Ishikawa (cell line): ENCODE data around the gene SERINC5.

Experiments used
- CEBPB ChIP-seq: IDR thresholded peaks from 2 replicates; pipeline ENCODE4 v1.6.1; 2012
- CREB1 ChIP-seq: IDR thresholded peaks from 2 replicates; pipeline ENCODE4 v1.6.1; 2012; ENCODE audit warnings: low read depth
- EGR1 ChIP-seq: IDR thresholded peaks from 2 replicates; pipeline ENCODE4 v1.6.1; 2012
- EP300 ChIP-seq: IDR thresholded peaks from 2 replicates; pipeline ENCODE4 v1.6.1; 2012; ENCODE audit warnings: borderline replicate concordance
- FOXM1 ChIP-seq: IDR thresholded peaks from 2 replicates; pipeline ENCODE4 v1.6.1; 2012; ENCODE audit warnings: low read depth, borderline replicate concordance
- MAX ChIP-seq: IDR thresholded peaks from 2 replicates; pipeline ENCODE4 v1.6.1; 2012
- NFIC ChIP-seq: IDR thresholded peaks from 2 replicates; pipeline ENCODE4 v1.6.1; 2012
- RAD21 ChIP-seq: IDR thresholded peaks from 2 replicates; pipeline ENCODE4 v1.6.1; 2012; ENCODE audit warnings: low read depth
- REST ChIP-seq: IDR thresholded peaks from 2 replicates; pipeline ENCODE4 v1.6.1; 2012; ENCODE audit warnings: low read depth, mild to moderate bottlenecking
- TAF1 ChIP-seq: IDR thresholded peaks from 2 replicates; pipeline ENCODE4 v1.6.1; 2012; ENCODE audit warnings: low read depth, mild to moderate bottlenecking
- TCF12 ChIP-seq: IDR thresholded peaks from 2 replicates; pipeline ENCODE4 v1.6.1; 2012; ENCODE audit warnings: low read depth
- TEAD4 ChIP-seq: IDR thresholded peaks from 2 replicates; pipeline ENCODE4 v1.6.1; 2012
- YY1 ChIP-seq: IDR thresholded peaks from 2 replicates; pipeline ENCODE4 v1.6.1; 2012; ENCODE audit warnings: low read depth
- ZBTB7A ChIP-seq: IDR thresholded peaks from 2 replicates; pipeline ENCODE4 v1.6.1; 2012; ENCODE audit warnings: low read depth
- TF ChIP-seq, protein P1 (sequence below): IDR thresholded peaks from 2 replicates; pipeline ENCODE4 v1.6.1; 2012

SERINC5 gene

GRCh38 chr5:80249901-80250300 is 5.9 kb downstream of the SERINC5 start:
- no peak for TF ChIP-seq ZBTB7A
- TF ChIP-seq REST: no peak
- TF ChIP-seq RAD21: no peak
- TF ChIP-seq NFIC: no peak
- TF ChIP-seq MAX: no peak
- TF ChIP-seq YY1: no peak
- no peak for TF ChIP-seq EP300
- TF ChIP-seq, protein P1, sequence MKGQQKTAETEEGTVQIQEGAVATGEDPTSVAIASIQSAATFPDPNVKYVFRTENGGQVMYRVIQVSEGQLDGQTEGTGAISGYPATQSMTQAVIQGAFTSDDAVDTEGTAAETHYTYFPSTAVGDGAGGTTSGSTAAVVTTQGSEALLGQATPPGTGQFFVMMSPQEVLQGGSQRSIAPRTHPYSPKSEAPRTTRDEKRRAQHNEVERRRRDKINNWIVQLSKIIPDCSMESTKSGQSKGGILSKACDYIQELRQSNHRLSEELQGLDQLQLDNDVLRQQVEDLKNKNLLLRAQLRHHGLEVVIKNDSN: no peak
- no peak for TF ChIP-seq EGR1
- no peak for TF ChIP-seq TAF1
- no peak for TF ChIP-seq CREB1
- no peak for TF ChIP-seq TCF12
- TF ChIP-seq TEAD4: no peak
- TF ChIP-seq CEBPB: no peak

DNA sequence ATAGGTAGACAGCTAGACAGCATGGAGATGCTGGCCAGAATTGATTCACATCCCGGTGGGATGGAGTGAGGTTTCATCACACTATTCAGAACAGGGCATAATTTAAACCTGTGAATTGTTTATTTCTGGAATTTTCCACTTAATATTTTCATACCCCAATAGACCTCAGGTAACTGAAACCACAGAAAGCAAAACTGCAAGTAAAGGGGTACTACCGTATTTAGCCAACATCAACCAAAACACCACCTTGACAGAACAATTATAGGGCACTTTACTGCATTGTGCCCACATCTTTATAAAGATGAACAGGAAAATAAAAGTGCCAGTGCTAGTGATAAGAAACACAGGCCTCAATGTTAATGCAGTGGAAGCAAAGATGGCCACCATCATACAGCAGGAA is 7.5 kb downstream of the SERINC5 start:
- no peak for TF ChIP-seq TEAD4
- no peak for TF ChIP-seq ZBTB7A
- TF ChIP-seq TCF12: no peak
- TF ChIP-seq, protein P1: no peak
- no peak for TF ChIP-seq NFIC

DNA sequence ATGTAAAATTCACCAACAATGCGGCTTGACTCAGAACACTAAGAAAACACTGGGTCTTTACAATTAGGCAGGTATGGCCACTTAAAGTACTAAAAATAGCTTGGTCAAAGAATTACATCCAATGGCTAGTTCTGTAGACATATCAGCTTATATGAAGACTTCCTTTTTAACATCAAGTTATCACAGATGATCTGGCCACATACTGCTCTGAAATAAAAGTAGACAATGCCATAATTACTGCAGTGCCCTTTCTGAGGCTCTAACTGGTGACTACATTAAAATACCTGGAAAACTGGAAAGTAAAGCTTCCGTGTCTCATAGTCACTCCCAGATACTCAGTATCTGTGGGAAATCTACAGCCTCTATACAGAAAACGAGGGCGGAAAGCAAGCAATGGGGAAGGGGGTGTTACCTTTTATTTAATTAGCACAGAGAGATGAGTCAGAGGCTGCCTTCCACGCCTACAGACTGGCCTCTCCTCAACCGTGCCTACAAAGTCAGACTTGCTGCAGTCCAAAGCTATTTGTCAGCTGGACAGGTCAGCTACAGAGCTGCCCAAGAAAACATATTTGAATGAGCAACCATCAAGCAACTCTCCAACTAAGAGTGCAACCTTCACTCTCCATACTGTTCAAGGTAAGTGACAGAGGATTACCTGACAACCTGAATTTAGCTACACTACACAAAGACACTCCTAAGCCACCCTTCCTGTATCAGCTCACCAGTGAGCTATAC is 8.7 kb downstream of the SERINC5 start:
- TF ChIP-seq EGR1: peak; percentile 63; the same call in 1 of the 2 replicates
- TF ChIP-seq, protein P1: 0 out of 2 replicates have a peak, but pooled peaks have one; percentile 6
- peak; percentile 47; the same call in 1 of the 2 replicates for TF ChIP-seq TCF12
- TF ChIP-seq REST: no peak
- no peak for TF ChIP-seq NFIC
- no peak; the same call in 1 of the 2 replicates for TF ChIP-seq EP300
- TF ChIP-seq TAF1: peak; percentile 36; the same call in 1 of the 2 replicates
- TF ChIP-seq MAX: 0 out of 2 replicates have a peak, but pooled peaks have one; percentile 37

GRCh38 chr5:80246001-80246758 is 9.7 kb downstream of the SERINC5 start:
- TF ChIP-seq TCF12: no peak
- TF ChIP-seq TAF1: no peak
- no peak for TF ChIP-seq RAD21
- no peak for TF ChIP-seq CREB1
- no peak for TF ChIP-seq ZBTB7A
- no peak for TF ChIP-seq FOXM1
- TF ChIP-seq CEBPB: no peak
- TF ChIP-seq EGR1: no peak
- no peak for TF ChIP-seq NFIC
- TF ChIP-seq, protein P1: no peak
- no peak for TF ChIP-seq REST
- TF ChIP-seq YY1: no peak
- no peak for TF ChIP-seq TEAD4
